Transverse colon (tissue), 4 donors: ENCODE data around the gene KLF15.

Source experiments
- CTCF ChIP-seq, 5 experiments: fragments of 200-600 bp in 3 of 5; fragments of 450-650 bp in 2 of 5; sonication (generic) in 3 of 5; IDR thresholded peaks; 1 replicate in 2 of 5; 2 replicates in 3 of 5; pipeline ENCODE4 v1.5.1; 2016 to 2017; ENCODE audit warnings: antibody characterized with exemption in 5 of 5, inconsistent platforms in 3 of 5, mild to moderate bottlenecking in 2 of 5, moderate library complexity in 1 of 5
- POLR2A ChIP-seq: fragments of 450-650 bp; IDR thresholded peaks from one replicate; pipeline ENCODE4 v1.6.1; 2016; ENCODE audit warnings: antibody characterized with exemption, mild to moderate bottlenecking, moderate library complexity
- POLR2AphosphoS5 ChIP-seq, 3 donors: sonication (generic); formaldehyde crosslinking; IDR thresholded peaks; one replicate each; pipeline ENCODE4 v1.6.1; 2016; ENCODE audit warnings: antibody characterized with exemption in 3 of 3

- no peak for TF ChIP-seq POLR2A
- no peak for TF ChIP-seq CTCF (IDR thresholded peaks at IDR 0.05)
- no peak for TF ChIP-seq POLR2AphosphoS5 (IDR thresholded peaks at IDR 0.05)
Observed at GRCh38 chr3:126351771-126352475, 5.3 kb downstream of the KLF15 start.
